ACC112 (cell line): Measurements from ENCODE around the gene ACSF3.
"Not testable (repeated sequence)": the region's sequence is repeated elsewhere in the genome, so short reads cannot be mapped to it uniquely, and the experiment has no call there.

Experiments
- H2AFZ ChIP-seq: fragments of 200-600 bp; sonication (generic); one replicate; pipeline ENCODE4 v1.6.0; 2017; ENCODE audit warnings: antibody characterized with exemption, low read length; ENCODE audit not compliant: unreplicated experiment
- H3K27ac ChIP-seq: fragments of 200-600 bp; sonication (generic); 2 replicates; pipeline ENCODE4 v1.5.1; 2014; ENCODE audit warnings: low read depth, mild to moderate bottlenecking, antibody characterized with exemption, low read length, moderate library complexity
- H3K27me3 ChIP-seq: fragments of 200-600 bp; sonication (generic); 2 replicates; pipeline ENCODE4 v1.6.1; 2014; ENCODE audit warnings: mild to moderate bottlenecking, antibody characterized with exemption, low read length, moderate library complexity, mixed read lengths; ENCODE audit not compliant: insufficient read depth
- H3K36me3 ChIP-seq: fragments of 200-600 bp; sonication (generic); 2 replicates; pipeline ENCODE4 v1.6.1; 2016; ENCODE audit warnings: mild to moderate bottlenecking, antibody characterized with exemption, low read length, moderate library complexity, mixed read lengths; ENCODE audit not compliant: insufficient read depth
- H3K4me1 ChIP-seq: fragments of 200-600 bp; sonication (generic); one replicate; pipeline ENCODE4 v1.6.1; 2016; ENCODE audit warnings: low read length, mixed read lengths; ENCODE audit not compliant: insufficient read depth, unreplicated experiment, control insufficient read depth
- H3K4me3 ChIP-seq: fragments of 200-600 bp; sonication (generic); 2 replicates; pipeline ENCODE4 v1.5.1; 2014; ENCODE audit warnings: mild to moderate bottlenecking, low read depth, low read length
- H3K79me2 ChIP-seq: fragments of 200-600 bp; sonication (generic); one replicate; pipeline ENCODE4 v1.6.0; 2016; ENCODE audit warnings: low read length; ENCODE audit not compliant: control insufficient read depth, unreplicated experiment, insufficient read depth

Gene ACSF3

DNA sequence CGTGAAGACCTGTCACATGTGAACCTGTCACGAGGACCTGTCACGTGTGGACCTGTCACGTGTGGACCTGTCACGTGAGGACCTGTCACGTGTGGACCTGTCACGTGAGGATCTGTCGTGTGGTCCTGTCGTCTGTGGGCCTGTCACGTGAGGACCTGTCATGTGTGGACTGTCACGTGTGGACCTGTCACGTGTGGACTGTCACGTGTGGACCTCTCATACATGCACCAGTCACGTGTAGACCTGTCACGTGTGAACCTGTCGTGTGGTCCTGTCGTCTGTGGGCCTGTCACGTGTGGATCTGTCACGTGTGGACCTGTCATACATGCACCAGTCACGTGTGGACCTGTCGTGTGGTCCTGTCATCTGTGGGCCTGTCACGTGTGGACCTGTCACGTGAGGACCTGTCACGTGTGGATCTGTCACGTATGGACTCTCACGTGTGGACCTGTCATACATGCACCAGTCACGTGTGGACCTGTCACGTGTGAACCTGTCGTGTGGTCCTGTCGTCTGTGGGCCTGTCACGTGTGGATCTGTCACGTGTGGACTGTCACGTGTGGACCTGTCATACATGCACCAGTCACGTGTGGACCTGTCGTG lies 19.5 kb upstream of the ACSF3 start:
- H3K4me3 ChIP-seq, H3K36me3 ChIP-seq, H3K4me1 ChIP-seq, H2AFZ ChIP-seq, H3K27ac ChIP-seq, H3K79me2 ChIP-seq: not testable (repeated sequence)
- peaks cover 20% of the 10 kb centered on the region for H3K27me3 ChIP-seq

- Histone ChIP-seq H3K27ac (no peak overlapping the region), H2AFZ (no peak overlapping the region), H3K27me3 (peaks cover 17% of the 10 kb centered on the region), H3K4me3 (no peak overlapping the region), H3K36me3 (no peaks in the 10 kb centered on the region), H3K79me2 (no peaks in the 10 kb centered on the region), H3K4me1 (no peaks in the 10 kb centered on the region)
Observed at GRCh38 chr16:89074803-89075688, 18.6 kb upstream of the ACSF3 start.

- no peak overlapping the region for H3K4me3 ChIP-seq
- no peak overlapping the region for H3K27ac ChIP-seq
- H3K79me2 ChIP-seq: no peaks in the 10 kb centered on the region
- H2AFZ ChIP-seq: no peak overlapping the region
- H3K27me3 ChIP-seq: peaks cover 14% of the 10 kb centered on the region
- H3K36me3 ChIP-seq: no peaks in the 10 kb centered on the region
- no peaks in the 10 kb centered on the region for H3K4me1 ChIP-seq
Observed at GRCh38 chr16:89076159-89076558, 17.5 kb upstream of the ACSF3 start.

DNA sequence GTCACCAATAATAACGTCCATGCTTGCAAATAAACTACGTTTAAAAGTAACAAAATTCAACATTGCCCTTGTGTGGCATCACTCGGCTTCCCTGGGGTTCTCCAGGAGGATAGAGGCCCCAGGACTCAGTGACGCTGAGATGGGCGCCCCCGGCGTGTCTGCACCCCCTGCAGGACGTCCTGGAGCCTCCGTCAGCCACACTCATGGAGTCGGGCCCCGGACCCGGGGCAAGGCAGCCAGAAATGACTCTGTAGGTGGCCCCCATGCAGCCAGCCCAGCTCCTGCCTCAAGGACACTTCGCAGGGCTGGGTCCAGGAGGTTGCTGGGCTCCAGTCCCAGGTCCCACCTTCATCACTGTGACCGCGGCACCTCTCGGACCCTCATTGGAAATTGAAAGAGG lies 16.6 kb upstream of the ACSF3 start:
- Histone ChIP-seq H3K27ac (no peak overlapping the region), H3K36me3 (no peaks in the 10 kb centered on the region), H3K4me1 (no peaks in the 10 kb centered on the region), H3K79me2 (no peaks in the 10 kb centered on the region), H3K27me3 (peaks cover 5% of the 10 kb centered on the region), H2AFZ (no peak overlapping the region), H3K4me3 (no peak overlapping the region)

- Histone ChIP-seq H3K79me2 (no peaks in the 10 kb centered on the region), H3K27me3 (no peaks in the 10 kb centered on the region), H2AFZ (no peak overlapping the region), H3K4me3 (no peak overlapping the region), H3K4me1 (no peaks in the 10 kb centered on the region), H3K27ac (no peak overlapping the region), H3K36me3 (no peaks in the 10 kb centered on the region)
Observed at GRCh38 chr16:89078172-89078571, 15.5 kb upstream of the ACSF3 start.

DNA sequence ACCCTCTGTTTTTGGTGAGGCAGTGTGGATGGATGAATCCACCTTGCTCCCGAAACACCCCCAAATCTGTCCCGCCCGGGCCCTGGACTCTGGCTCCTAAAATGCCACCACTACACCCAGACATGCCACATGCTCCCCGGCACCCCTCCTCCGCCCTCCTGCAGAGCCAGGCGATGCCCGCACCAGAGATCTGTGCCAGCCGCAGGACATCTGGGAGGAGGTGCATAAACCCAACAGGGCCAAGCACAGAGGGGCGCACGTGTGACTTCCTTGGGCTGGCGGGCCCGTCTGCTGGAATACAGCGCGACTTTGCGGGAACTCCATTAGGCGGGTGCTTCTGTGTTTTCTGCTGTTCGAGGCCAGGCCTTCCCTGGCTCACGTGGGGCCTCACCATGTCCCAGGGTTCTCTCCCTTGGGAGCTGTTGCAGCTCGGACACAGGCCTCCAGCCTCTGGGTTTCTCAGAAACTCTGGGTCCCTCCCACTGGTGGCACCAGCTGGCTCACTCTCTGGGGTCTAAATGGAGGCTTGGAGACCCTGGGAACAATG lies 14.1 kb upstream of the ACSF3 start:
- Histone ChIP-seq H3K4me3 (no peak overlapping the region), H2AFZ (no peak overlapping the region)

GRCh38 chr16:89080196-89080853 lies 13.3 kb upstream of the ACSF3 start:
- Histone ChIP-seq H3K79me2 (no peaks in the 10 kb centered on the region), H3K4me3 (no peak overlapping the region), H3K4me1 (no peaks in the 10 kb centered on the region), H3K27me3 (0 out of 2 replicates have a peak, but pooled peaks cover 11% of the 10 kb centered on the region), H3K36me3 (no peaks in the 10 kb centered on the region), H3K27ac (no peak overlapping the region), H2AFZ (no peak overlapping the region)

More for the DNA sequence above, 14.1 kb upstream of the ACSF3 start:
- H3K27me3 ChIP-seq: 0 out of 2 replicates have a peak, but pooled peaks cover 3% of the 10 kb centered on the region
- no peaks in the 10 kb centered on the region for H3K36me3 ChIP-seq
- no peaks in the 10 kb centered on the region for H3K4me1 ChIP-seq
- H3K79me2 ChIP-seq: no peaks in the 10 kb centered on the region
- no peak overlapping the region for H3K27ac ChIP-seq

- Histone ChIP-seq H3K4me1 (no peaks in the 10 kb centered on the region), H3K79me2 (no peaks in the 10 kb centered on the region), H3K36me3 (no peaks in the 10 kb centered on the region), H3K27me3 (peaks cover 18% of the 10 kb centered on the region), H3K4me3 (no peak overlapping the region), H3K27ac (no peak overlapping the region), H2AFZ (no peak overlapping the region)
Observed at GRCh38 chr16:89081556-89081955, 12.1 kb upstream of the ACSF3 start.

- no peak overlapping the region for H3K27ac ChIP-seq
- H2AFZ ChIP-seq: no peak overlapping the region
- H3K36me3 ChIP-seq: no peaks in the 10 kb centered on the region
- no peaks in the 10 kb centered on the region for H3K4me1 ChIP-seq
- peaks cover 29% of the 10 kb centered on the region for H3K27me3 ChIP-seq
- no peaks in the 10 kb centered on the region for H3K79me2 ChIP-seq
- H3K4me3 ChIP-seq: no peak overlapping the region
Observed at GRCh38 chr16:89084411-89084810, 9.2 kb upstream of the ACSF3 start.

GRCh38 chr16:89084814-89085612 lies 8.6 kb upstream of the ACSF3 start:
- peaks cover 35% of the 10 kb centered on the region for H3K27me3 ChIP-seq
- H3K4me3 ChIP-seq: no peak overlapping the region
- H3K36me3 ChIP-seq: no peaks in the 10 kb centered on the region
- H2AFZ ChIP-seq: no peak overlapping the region
- no peak overlapping the region for H3K27ac ChIP-seq
- H3K79me2 ChIP-seq: no peaks in the 10 kb centered on the region
- no peaks in the 10 kb centered on the region for H3K4me1 ChIP-seq
